ENCODE data around the gene ELF2.

Gene ELF2

DNA sequence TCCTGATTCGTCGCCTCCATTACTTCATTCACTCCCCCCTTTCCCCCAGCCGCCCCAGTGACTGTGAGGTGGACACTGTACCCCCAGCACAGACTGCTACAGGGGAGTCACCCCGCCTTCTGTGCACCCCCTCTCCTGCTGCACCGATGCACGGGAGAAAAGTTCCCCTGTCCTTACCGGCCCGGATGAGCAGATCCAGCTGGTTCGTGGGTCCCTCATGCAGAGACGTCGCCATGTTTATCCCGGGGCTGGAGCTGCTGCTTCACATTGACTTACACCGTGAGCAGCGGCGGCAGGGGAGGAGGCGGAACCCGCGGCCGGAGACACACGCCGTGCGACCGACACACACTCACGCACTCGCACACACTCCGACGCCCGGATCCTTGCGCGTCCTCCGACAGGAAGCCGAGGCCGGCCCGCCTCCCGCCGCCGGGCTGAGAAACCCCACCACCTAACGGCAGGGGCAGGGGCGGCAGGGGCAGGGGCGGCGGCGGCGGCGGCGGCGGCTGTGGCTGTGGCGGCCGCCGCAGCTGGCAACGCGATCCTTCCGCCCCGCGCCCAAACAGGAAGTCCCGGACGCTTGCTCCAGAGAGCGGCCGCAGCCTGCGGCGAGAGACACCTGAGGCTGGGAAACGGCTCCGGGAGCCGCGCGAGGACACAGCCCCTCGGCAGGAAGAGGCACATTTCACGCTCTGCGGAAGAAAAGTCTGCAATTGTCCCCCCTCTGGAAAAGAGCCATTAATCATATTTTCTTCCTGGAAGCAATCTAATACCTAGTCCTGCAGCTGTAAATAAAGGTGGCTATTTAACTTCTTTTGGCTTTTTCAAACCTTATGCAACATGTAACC is 92.8 kb downstream of the ELF2 start:
- TF ChIP-seq MYC (IDR thresholded peaks at IDR 0.05; ENCODE audit: low read depth, low read length) (peak; percentile 65; the same call in 1 of the 2 replicates), POLR2A (IDR thresholded peaks at IDR 0.05; ENCODE audit: extremely low read depth, insufficient read length) (peak; percentile 61)
- TF ChIP-seq, protein P1, sequence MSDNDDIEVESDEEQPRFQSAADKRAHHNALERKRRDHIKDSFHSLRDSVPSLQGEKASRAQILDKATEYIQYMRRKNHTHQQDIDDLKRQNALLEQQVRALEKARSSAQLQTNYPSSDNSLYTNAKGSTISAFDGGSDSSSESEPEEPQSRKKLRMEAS (IDR thresholded peaks at IDR 0.05; ENCODE audit: low read depth, low read length) = peak; percentile 59
- TF ChIP-seq, protein P2, sequence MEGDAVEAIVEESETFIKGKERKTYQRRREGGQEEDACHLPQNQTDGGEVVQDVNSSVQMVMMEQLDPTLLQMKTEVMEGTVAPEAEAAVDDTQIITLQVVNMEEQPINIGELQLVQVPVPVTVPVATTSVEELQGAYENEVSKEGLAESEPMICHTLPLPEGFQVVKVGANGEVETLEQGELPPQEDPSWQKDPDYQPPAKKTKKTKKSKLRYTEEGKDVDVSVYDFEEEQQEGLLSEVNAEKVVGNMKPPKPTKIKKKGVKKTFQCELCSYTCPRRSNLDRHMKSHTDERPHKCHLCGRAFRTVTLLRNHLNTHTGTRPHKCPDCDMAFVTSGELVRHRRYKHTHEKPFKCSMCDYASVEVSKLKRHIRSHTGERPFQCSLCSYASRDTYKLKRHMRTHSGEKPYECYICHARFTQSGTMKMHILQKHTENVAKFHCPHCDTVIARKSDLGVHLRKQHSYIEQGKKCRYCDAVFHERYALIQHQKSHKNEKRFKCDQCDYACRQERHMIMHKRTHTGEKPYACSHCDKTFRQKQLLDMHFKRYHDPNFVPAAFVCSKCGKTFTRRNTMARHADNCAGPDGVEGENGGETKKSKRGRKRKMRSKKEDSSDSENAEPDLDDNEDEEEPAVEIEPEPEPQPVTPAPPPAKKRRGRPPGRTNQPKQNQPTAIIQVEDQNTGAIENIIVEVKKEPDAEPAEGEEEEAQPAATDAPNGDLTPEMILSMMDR (IDR thresholded peaks at IDR 0.05; ENCODE audit: low read depth, low read length) = no peak
- DNase-seq (ENCODE audit: low read depth) = peak; percentile 96
- peak overlapping the region; percentile 92 for H3K4me3 ChIP-seq (ENCODE audit: low read depth, low read length)

DNA sequence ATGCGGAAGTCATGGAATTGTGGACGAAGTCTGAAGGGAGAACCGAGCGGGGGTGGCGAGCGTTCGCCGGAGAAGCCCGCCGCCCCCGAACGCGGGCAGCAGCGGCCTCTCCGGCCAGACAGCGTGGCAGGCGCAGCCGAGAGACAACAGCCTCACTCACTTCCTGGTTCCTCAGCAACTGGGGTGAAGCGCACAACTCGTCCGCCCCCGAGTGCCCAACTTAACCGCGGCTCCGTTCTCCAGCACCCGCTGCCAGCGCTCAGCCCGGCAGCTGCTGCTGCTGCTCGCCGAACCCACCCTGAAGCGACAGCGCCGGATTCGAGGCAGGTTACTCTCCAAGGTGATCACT is 93.4 kb downstream of the ELF2 start:
- TF ChIP-seq POLR2A (IDR thresholded peaks at IDR 0.05; ENCODE audit: extremely low read depth, insufficient read length) = no peak
- TF ChIP-seq, protein P1 (IDR thresholded peaks at IDR 0.05; ENCODE audit: low read depth, low read length) = peak; percentile 47; the same call in 1 of the 2 replicates
- TF ChIP-seq MYC (IDR thresholded peaks at IDR 0.05; ENCODE audit: low read depth, low read length) = peak; percentile 71; the same call in 1 of the 2 replicates
- TF ChIP-seq, protein P2 (IDR thresholded peaks at IDR 0.05; ENCODE audit: low read depth, low read length) = no peak
- H3K4me3 ChIP-seq (ENCODE audit: low read depth, low read length) = peak overlapping the region; percentile 92
- peak; percentile 78 for DNase-seq (ENCODE audit: low read depth)

DNA sequence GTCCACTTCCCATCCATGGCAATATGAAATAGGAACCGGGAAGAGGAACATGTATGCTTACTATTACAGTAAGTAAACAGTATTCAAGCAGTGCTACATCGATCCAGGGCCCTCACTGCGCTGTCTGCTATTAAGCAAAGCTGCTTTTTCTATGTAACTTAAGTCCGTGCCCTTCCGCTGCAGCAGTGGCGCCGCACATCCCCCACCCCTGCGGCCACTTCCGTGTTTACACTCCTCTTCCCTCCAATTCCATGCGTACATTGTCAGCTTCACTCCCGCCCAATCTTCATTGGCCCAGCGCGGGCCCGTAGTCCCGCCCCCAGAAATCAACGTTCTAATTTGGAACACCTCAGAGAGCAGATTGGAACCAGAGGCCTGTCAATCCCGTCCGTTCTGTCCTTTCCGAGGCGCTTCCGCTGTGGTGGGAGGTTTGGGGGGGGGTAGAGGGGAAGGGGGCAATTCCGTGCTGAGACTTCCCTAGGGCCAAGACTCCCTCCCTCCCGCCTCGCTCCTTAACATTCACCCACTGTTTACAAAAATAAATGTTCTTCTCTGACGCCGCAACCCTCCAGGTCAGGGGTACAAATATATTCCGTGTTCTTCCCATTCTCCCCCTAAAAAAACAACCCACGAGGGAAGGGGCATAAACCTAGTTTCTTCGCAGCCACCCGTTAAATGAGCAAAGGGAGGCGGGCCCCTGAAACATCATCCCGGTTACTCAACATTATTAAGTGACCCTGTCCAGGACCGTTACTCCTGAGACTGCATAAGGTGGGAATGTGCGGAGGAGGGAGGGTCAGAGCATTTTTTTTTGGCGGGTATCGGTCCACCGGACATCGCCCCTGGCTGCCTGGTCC is 94.0 kb downstream of the ELF2 start:
- H3K4me3 ChIP-seq (ENCODE audit: low read depth, low read length) = peak overlapping the region; percentile 92
- TF ChIP-seq MYC (IDR thresholded peaks at IDR 0.05; ENCODE audit: low read depth, low read length) (peak; percentile 78), POLR2A (IDR thresholded peaks at IDR 0.05; ENCODE audit: extremely low read depth, insufficient read length) (peak; percentile 24)
- TF ChIP-seq, protein P1 (IDR thresholded peaks at IDR 0.05; ENCODE audit: low read depth, low read length) = peak; percentile 81
- TF ChIP-seq, protein P2 (IDR thresholded peaks at IDR 0.05; ENCODE audit: low read depth, low read length) = no peak
- peak; percentile 98 for DNase-seq (ENCODE audit: low read depth)

DNA sequence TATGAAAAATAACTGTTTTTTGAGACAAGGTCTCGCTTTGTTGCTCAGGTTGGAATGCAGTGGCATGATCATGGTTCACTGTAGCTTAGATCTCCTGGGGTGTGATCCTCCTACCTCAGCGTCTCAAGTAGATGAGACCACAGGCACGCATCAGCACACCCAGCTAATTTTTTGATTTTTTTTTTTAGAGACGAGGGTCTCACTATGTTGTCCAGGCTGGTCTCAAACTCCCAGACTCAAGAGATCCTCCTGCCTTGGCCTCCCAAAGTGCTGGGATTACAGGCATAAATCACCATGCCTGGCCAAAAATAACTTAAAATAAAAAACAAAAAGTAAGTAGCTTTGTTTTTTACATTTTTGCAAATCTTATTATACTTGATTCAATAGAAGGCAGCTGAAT is 98.1 kb downstream of the ELF2 start:
- TF ChIP-seq, protein P1 (IDR thresholded peaks at IDR 0.05; ENCODE audit: low read depth, low read length) = no peak
- TF ChIP-seq, protein P2 (IDR thresholded peaks at IDR 0.05; ENCODE audit: low read depth, low read length) = no peak
- TF ChIP-seq MYC (IDR thresholded peaks at IDR 0.05; ENCODE audit: low read depth, low read length) = no peak
- TF ChIP-seq POLR2A (IDR thresholded peaks at IDR 0.05; ENCODE audit: extremely low read depth, insufficient read length) = no peak
- no peak for DNase-seq (ENCODE audit: low read depth)
- H3K4me3 ChIP-seq (ENCODE audit: low read depth, low read length) = no peak overlapping the region

DNA sequence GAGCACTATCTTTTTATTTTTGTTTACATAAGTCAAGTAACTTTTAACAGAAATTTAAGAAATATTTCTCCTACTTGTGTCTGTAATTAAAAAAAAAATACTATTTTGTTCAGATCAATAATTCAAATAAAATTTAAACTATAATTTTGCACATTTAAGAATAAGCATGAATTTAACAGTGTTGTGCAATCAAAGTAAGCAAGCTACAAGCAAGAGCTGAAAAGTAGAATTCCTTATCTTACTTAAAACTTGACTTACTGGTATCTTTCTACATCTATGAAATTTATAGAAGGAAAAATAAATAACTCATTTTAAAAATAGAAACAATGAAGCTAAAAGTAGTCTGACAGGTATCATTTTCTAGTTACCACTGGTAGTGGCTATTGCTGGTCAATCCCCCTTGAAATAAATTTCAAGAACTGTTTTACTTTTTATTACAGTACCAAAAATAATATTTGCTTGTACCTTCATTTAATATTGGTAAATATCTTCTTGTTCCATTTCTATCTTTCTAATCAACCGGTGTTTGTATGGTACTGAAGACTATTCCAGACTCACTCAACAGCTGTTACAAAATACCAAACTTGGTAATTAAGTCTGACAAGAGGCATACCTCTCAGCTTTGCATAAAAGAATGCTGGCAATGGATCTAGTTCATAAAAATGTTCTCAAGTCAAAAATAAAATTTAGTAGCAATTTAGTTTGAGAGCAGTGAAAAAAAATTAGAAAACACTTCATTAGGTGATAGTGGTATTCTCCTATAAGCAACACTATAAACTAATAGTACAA is 99.3 kb downstream of the ELF2 start:
- no peak for TF ChIP-seq MYC (IDR thresholded peaks at IDR 0.05; ENCODE audit: low read depth, low read length)
- TF ChIP-seq, protein P2 (IDR thresholded peaks at IDR 0.05; ENCODE audit: low read depth, low read length) = no peak
- TF ChIP-seq POLR2A (IDR thresholded peaks at IDR 0.05; ENCODE audit: extremely low read depth, insufficient read length) = no peak
- TF ChIP-seq, protein P1 (IDR thresholded peaks at IDR 0.05; ENCODE audit: low read depth, low read length) = no peak
- no peak overlapping the region for H3K4me3 ChIP-seq (ENCODE audit: low read depth, low read length)
- DNase-seq (ENCODE audit: low read depth) = no peak
